ENCODE results near the gene ADGRG4. TPM values are rescaled to one million over a fixed set of nuclear protein-coding genes. Genes with fewer than 3 reads are reported as not detected.

ADGRG4 gene
- total and polyA plus RNA-seq, 4 donors, result under 0.01 TPM; not detected in 3

DNA sequence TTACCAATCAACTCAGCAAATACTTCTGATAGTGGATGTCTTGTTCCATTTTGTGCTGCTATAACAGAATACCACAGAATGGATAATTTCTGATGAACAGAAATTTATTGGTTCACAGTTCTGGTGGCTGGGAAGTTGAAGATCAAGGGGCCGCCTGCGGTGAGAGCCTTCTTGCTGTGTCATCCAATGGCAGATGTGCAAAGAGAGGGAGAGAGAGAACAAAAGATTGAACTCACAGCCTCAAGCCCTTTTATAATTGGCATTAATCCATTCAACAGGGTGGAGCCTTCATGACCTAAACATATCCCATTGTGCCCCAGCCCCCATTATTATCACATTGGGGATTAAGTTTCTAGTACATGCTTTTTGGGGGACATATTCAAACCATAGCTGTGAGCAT lies 86.1 kb downstream of the ADGRG4 start:
- no peak overlapping the region for H3K27ac ChIP-seq (ENCODE audit: low read depth in 1 of 2, low read length in 2 of 2)
- peaks cover 0 to 2% (median 0%) of the 10 kb centered on the region in 4 donors for H3K27me3 ChIP-seq (ENCODE audit: control insufficient read depth in 4 of 4, insufficient read depth in 4 of 4, low read length in 3 of 4)
- no peak for DNase-seq (ENCODE audit: low spot score)
- H3K9ac ChIP-seq (ENCODE audit: low read depth in 1 of 2, low read length in 2 of 2), result no peak overlapping the region
- no peak overlapping the region for H3K4me3 ChIP-seq (ENCODE audit: low read depth in 1 of 3, low read length in 3 of 3)
- H3K4me1 ChIP-seq (ENCODE audit: control insufficient read depth in 4 of 4, insufficient read depth in 4 of 4, low read length in 3 of 4), result no peaks in the 10 kb centered on the region
- WGBS, result 72% methylated on average over 2 of the region's 2 CpGs
- no peaks in the 10 kb centered on the region for H3K9me3 ChIP-seq (ENCODE audit: control insufficient read depth in 4 of 4, low read length in 3 of 4)
- no peak for TF ChIP-seq SP1 (IDR thresholded peaks at IDR 0.05)
- TF ChIP-seq, protein P1, sequence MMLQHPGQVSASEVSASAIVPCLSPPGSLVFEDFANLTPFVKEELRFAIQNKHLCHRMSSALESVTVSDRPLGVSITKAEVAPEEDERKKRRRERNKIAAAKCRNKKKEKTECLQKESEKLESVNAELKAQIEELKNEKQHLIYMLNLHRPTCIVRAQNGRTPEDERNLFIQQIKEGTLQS (IDR thresholded peaks at IDR 0.05), result no peak
- TF ChIP-seq RXRA (IDR thresholded peaks at IDR 0.05), result no peak
- TF ChIP-seq CTCF (IDR thresholded peaks at IDR 0.05; ENCODE audit: low read depth, low read length, missing input control), result no peak
- no peak for TF ChIP-seq ZBTB33 (IDR thresholded peaks at IDR 0.05)
- TF ChIP-seq NR2F2 (IDR thresholded peaks at IDR 0.05), result no peak
- no peak for TF ChIP-seq RAD21 (IDR thresholded peaks at IDR 0.05)
- TF ChIP-seq, protein P2, sequence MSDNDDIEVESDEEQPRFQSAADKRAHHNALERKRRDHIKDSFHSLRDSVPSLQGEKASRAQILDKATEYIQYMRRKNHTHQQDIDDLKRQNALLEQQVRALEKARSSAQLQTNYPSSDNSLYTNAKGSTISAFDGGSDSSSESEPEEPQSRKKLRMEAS (IDR thresholded peaks at IDR 0.05), result no peak
- TF ChIP-seq JUND (IDR thresholded peaks at IDR 0.05), result no peak
- no peak for TF ChIP-seq YY1 (IDR thresholded peaks at IDR 0.05)
- no peak for TF ChIP-seq HNF4A (conservative IDR thresholded peaks at IDR 0.05)
- no peak for TF ChIP-seq FOXA2 (IDR thresholded peaks at IDR 0.05)
- TF ChIP-seq TAF1 (conservative IDR thresholded peaks at IDR 0.05), result no peak
- no peaks in the 10 kb centered on the region for H3K36me3 ChIP-seq (ENCODE audit: control insufficient read depth in 4 of 4, insufficient read depth in 3 of 4, low read depth in 1 of 4, low read length in 3 of 4)

- Histone ChIP-seq H3K27ac (ENCODE audit: low read depth in 1 of 2, low read length in 2 of 2) (no peak overlapping the region), H3K36me3 (ENCODE audit: control insufficient read depth in 4 of 4, insufficient read depth in 3 of 4, low read depth in 1 of 4, low read length in 3 of 4) (no peaks in the 10 kb centered on the region), H3K27me3 (ENCODE audit: control insufficient read depth in 4 of 4, insufficient read depth in 4 of 4, low read length in 3 of 4) (peaks cover 0 to 2% (median 0%) of the 10 kb centered on the region in 4 donors), H3K4me3 (ENCODE audit: low read depth in 1 of 3, low read length in 3 of 3) (no peak overlapping the region), H3K9ac (ENCODE audit: low read depth in 1 of 2, low read length in 2 of 2) (no peak overlapping the region), H3K9me3 (ENCODE audit: control insufficient read depth in 4 of 4, low read length in 3 of 4) (no peaks in the 10 kb centered on the region), H3K4me1 (ENCODE audit: control insufficient read depth in 4 of 4, insufficient read depth in 4 of 4, low read length in 3 of 4) (no peaks in the 10 kb centered on the region)
- no peak for DNase-seq (ENCODE audit: low spot score)
- WGBS, result 85% methylated on average over 3 of the region's 3 CpGs
- TF ChIP-seq, protein P3, sequence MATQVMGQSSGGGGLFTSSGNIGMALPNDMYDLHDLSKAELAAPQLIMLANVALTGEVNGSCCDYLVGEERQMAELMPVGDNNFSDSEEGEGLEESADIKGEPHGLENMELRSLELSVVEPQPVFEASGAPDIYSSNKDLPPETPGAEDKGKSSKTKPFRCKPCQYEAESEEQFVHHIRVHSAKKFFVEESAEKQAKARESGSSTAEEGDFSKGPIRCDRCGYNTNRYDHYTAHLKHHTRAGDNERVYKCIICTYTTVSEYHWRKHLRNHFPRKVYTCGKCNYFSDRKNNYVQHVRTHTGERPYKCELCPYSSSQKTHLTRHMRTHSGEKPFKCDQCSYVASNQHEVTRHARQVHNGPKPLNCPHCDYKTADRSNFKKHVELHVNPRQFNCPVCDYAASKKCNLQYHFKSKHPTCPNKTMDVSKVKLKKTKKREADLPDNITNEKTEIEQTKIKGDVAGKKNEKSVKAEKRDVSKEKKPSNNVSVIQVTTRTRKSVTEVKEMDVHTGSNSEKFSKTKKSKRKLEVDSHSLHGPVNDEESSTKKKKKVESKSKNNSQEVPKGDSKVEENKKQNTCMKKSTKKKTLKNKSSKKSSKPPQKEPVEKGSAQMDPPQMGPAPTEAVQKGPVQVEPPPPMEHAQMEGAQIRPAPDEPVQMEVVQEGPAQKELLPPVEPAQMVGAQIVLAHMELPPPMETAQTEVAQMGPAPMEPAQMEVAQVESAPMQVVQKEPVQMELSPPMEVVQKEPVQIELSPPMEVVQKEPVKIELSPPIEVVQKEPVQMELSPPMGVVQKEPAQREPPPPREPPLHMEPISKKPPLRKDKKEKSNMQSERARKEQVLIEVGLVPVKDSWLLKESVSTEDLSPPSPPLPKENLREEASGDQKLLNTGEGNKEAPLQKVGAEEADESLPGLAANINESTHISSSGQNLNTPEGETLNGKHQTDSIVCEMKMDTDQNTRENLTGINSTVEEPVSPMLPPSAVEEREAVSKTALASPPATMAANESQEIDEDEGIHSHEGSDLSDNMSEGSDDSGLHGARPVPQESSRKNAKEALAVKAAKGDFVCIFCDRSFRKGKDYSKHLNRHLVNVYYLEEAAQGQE (IDR thresholded peaks at IDR 0.05), result no peak
- TF ChIP-seq, protein P1 (IDR thresholded peaks at IDR 0.05), result no peak
- TF ChIP-seq SP1 (IDR thresholded peaks at IDR 0.05) (no peak), RXRA (IDR thresholded peaks at IDR 0.05) (no peak), JUND (IDR thresholded peaks at IDR 0.05) (no peak), YY1 (IDR thresholded peaks at IDR 0.05) (no peak), FOXA2 (IDR thresholded peaks at IDR 0.05) (no peak), HNF4A (conservative IDR thresholded peaks at IDR 0.05) (no peak), GABPA (IDR thresholded peaks at IDR 0.05 in 1 of 2, conservative IDR thresholded peaks at IDR 0.05 in 1 of 2) (no peak), FOXA1 (IDR thresholded peaks at IDR 0.05) (no peak), ZBTB33 (IDR thresholded peaks at IDR 0.05) (no peak), NR2F2 (IDR thresholded peaks at IDR 0.05) (no peak), RAD21 (IDR thresholded peaks at IDR 0.05) (no peak), CTCF (IDR thresholded peaks at IDR 0.05; ENCODE audit: low read depth, low read length, missing input control) (no peak), HNF4G (IDR thresholded peaks at IDR 0.05) (no peak), TAF1 (conservative IDR thresholded peaks at IDR 0.05) (no peak)
- TF ChIP-seq, protein P2 (IDR thresholded peaks at IDR 0.05), result no peak
Observed at GRCh38 chrX:136387951-136388502, 87.3 kb downstream of the ADGRG4 start.
